ENCODE data around the gene KCTD6.

DNA sequence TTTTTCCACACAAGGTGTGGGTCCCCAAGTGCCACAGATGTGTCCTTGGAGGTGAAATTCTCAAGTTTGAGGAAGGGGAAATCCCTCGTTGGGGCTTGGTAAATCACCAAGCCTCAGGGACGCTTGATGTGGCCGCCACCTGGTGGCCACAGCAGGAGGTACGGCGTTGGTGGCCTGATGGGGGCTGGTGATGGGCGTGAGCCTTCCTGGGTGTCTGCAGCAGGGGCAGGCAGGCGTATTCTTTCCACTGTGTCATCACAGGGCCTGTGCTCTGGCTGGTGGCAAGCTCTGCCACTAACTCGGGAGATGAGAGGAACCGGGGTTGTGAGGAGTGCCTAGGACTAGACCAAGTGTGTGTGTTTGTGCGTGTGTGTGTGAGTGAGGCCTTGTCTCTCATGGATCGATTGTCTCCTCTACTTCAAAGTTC, 40.9 kb downstream of the KCTD6 start:
- TF ChIP-seq POLR2A (IDR thresholded peaks at IDR 0.05) (no peak), POLR2AphosphoS5 (IDR thresholded peaks at IDR 0.05) (no peak)
- TF ChIP-seq, protein P1, sequence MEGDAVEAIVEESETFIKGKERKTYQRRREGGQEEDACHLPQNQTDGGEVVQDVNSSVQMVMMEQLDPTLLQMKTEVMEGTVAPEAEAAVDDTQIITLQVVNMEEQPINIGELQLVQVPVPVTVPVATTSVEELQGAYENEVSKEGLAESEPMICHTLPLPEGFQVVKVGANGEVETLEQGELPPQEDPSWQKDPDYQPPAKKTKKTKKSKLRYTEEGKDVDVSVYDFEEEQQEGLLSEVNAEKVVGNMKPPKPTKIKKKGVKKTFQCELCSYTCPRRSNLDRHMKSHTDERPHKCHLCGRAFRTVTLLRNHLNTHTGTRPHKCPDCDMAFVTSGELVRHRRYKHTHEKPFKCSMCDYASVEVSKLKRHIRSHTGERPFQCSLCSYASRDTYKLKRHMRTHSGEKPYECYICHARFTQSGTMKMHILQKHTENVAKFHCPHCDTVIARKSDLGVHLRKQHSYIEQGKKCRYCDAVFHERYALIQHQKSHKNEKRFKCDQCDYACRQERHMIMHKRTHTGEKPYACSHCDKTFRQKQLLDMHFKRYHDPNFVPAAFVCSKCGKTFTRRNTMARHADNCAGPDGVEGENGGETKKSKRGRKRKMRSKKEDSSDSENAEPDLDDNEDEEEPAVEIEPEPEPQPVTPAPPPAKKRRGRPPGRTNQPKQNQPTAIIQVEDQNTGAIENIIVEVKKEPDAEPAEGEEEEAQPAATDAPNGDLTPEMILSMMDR (IDR thresholded peaks at IDR 0.05), result peak; percentile 85 to 94 (median 93)
